Measurements from ENCODE around the gene FHIP1A. TPM values are rescaled to one million over a fixed set of nuclear protein-coding genes. Genes with fewer than 3 reads are reported as not detected.

Gene FHIP1A
- 17.2 and 18.8 TPM in 2 replicates for total RNA-seq

DNA sequence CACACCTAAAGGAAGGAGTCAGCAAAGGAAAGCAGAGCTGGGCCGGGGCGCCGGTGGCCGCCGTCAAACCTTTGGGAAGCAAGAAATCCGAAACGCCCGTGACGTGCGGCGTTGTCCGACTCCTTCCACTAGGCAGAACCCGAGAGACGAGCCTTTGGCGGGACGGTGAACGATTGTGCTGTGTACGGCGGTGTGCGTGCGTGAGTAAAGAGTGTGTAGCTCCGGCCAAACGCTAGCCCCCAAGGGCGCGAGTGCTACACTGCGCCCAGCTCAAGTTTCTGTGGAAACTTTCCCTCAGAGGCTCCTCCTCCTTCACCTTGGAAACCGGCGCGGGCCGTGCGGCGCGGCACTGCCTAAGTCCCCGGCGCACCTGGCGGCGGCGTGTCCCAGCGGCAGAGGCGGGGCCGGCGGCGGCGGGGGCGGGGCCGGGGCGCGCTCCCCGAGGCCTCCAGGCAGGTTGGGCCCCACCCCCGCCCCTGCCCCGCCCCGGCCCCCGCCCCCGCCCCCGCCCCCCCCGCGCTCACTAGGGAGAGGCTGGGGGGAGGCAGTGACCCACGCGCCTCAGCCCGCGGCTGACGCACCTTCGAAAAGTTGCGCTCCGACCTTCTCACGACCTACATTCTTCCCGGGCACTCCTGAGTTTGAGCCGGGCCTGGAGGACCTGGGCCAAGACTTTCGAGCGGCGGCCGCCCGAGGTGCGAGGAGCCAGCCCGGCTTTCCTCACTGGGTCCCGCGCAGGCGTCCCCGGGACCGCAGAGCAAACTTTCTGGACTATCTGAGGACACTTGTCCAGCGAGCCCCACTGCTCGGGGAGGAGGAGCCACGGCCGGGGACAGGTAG is at the start of gene FHIP1A:
Gene FHIP1A, plus strand, starts transcription at position 547 of the 840 bp plus-strand sequence. CDS start 157,084 bp downstream, outside the sequence.

Other genes starting within 250 kb of the FHIP1A start
- gene PRSS48, start 132.0 kb upstream of the FHIP1A start, total RNA-seq, result not detected in 2 replicates
- 25.2 and 26.5 TPM in 2 replicates for gene SH3D19, start 83.6 kb upstream of the FHIP1A start, total RNA-seq

Measured in hair follicular keratinocyte (primary cell).